GM18519 (cell line): ENCODE results near the gene LRFN4.

ENCODE experiments used
- ATAC-seq: cut with Tn5 transposase; IDR thresholded peaks from one replicate; pipeline ENCODE4 v1.9.1; 2021; ENCODE audit warnings: mild to moderate bottlenecking, moderate library complexity; ENCODE audit not compliant: unreplicated experiment, low FRiP score

LRFN4 gene

DNA sequence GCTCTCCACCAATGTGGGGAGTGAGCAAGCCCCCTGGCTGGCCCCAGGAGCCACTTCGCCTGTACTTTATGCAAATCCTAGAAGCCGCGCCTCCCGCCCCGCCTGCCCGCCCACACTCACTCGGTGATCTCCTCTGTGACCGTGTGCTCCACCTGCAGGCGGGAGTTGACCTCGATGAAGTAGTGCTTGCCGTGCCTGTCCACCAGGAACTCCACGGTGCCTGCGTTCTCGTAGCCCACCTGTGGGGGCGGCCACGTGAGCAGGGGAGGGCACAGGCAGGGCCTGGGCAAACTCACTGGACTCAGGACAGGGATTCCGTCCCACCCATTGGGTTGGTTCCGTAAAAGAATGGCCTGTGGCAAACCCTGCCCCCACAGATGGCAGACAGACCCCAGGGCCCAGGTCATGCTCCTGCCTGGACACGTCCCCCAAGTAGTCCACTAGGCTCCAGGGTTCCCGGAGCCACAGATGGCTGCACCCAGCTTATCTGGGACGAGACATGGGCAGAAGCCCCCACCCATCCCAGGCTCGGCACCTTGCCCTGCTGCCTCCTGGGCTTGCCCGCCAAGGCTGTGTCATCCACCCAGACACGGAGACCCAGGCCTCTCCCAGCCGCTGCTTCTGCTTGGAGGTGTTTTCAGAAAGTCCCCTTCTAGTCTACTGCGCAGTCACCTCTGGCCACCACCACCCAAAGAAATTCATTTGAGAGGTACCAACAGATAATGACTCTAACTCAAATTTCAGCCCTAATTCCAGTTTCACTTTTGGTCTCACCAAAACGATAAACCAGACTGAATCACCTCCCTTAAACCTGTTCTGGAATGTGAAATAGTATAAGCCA, 12.1 kb downstream of the LRFN4 start:
- peak; percentile 56 for ATAC-seq

DNA sequence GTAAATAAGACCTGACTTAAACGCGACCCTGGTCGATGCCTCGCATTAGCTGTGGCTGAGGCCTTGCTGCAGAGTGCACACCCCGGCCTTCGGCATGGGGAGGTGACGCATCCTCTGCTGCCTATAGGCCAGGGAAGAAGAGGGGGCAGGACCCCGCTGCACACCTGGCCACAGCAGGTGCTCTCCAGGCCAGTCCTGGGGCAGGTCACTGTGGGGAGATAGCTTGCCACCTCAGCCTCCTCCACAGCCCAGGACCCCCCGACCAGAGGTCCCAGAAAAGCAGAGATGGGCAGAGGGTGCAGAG, 12.7 kb downstream of the LRFN4 start:
- no peak for ATAC-seq

- no peak for ATAC-seq
These were observed 13.3 kb downstream of the LRFN4 start for GRCh38 chr11:66870131-66870530.

- ATAC-seq: no peak
These were observed 14.0 kb downstream of the LRFN4 start for GRCh38 chr11:66870616-66871520.

DNA sequence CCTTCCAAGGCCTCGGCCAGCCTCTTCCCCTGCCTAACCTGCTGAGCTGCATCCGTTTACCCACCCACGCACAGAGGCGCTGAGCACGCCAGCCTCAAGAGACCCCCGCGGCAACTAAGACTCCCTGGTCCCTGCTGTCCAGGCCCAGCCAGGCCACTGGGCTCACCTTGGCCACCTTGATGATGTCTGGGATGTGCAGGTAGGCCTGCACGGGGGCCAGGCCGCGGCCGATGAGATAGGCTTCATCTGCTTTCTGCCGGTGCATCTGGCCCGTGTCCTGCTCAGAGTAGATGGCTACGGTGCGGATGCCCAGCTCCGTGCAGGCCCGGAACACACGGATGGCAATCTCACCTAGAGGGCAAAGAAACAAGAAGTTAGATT, 14.6 kb downstream of the LRFN4 start:
- ATAC-seq: no peak

GRCh38 chr11:66874232-66874631, 17.4 kb downstream of the LRFN4 start:
- ATAC-seq: no peak

GRCh38 chr11:66875378-66875777, 18.5 kb downstream of the LRFN4 start:
- ATAC-seq: no peak

- ATAC-seq: no peak
These were observed 20.9 kb downstream of the LRFN4 start for GRCh38 chr11:66877588-66878385.

GRCh38 chr11:66878474-66878873, 21.6 kb downstream of the LRFN4 start:
- no peak for ATAC-seq

- ATAC-seq: no peak
These were observed 22.1 kb downstream of the LRFN4 start for GRCh38 chr11:66879000-66879399.

DNA sequence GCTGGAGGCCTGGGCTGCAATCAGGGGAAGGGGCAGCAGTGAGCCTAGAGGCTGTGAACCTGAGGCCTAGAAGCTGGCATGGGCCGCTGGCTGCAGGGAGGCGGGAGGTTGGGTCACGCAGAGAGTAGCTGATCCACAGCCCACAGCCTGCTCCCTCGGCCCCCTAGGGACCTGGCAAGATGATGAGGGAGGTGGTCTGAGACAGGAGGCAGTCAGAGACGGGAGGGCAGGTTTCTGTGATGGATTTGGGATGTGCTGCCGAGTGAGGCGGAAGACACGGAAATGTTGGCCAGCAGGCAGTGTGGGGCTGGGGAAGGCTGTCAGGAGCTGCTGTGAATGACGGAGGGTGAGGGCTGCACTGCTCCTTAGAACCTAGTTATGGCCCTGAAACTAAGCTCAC, 22.7 kb downstream of the LRFN4 start:
- ATAC-seq: no peak

DNA sequence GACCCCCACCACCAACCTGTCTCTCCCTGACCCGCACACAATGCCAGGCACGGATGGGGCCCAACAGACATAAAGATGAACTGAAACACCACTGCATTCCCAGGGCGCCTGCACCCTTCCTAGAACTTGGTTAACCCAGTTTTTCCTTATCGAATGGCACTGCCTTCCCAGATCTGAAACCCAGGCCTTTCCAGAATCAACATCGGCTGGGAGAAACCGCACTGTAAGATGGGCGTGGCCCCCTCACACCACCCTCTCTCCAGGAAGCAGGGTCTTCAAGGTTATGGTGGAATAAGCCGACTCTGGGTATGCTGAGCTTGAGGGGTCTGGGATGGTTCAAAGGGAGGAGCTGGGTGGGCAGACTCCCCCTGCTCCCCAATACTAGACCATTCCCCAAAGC, 23.1 kb downstream of the LRFN4 start:
- no peak for ATAC-seq

DNA sequence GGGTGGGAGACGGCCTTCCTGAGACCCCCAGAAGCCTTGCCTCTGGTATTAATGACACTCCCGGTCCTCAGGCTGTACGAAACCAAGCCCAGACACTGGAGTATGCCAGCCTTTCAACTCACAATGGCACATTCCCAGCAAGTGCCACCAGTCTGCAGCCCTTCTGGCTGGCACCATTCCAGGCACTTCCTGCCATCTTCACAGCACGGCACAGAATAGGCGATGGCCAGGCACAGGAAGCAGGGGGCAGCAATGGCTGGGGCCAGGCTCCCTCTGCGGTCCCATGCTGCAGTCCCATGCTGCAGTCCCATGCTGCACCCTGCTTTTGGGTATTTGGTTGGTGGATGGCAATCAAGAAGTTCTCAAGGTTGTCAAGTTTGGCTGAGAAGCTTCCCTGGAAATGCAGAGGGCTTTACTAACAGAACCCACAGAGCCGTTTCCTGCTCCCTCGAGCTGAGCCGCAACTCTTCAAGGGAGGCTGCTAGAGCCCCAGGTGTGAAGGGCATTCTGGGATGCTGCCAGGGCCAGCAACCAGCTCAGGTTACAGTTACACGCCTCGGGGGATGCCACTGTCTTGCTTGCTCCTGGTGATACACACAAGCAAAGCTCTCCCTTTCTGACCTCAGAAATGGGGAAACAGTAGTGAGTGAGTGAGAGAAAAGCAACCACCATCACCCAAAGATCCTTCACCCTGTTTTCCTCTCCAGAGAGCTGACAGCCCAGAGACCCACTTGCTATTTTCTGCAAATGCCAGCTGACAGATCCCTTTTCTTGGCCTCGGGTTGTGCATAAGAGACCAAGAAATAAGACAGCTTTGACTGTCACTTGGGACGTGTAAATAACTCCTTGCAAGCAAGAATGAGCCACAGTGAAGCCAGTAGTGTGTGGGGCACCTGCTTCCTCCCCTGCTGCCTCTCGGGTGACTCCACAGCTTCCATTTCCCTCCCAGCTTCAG, 23.9 kb downstream of the LRFN4 start:
- ATAC-seq: no peak

DNA sequence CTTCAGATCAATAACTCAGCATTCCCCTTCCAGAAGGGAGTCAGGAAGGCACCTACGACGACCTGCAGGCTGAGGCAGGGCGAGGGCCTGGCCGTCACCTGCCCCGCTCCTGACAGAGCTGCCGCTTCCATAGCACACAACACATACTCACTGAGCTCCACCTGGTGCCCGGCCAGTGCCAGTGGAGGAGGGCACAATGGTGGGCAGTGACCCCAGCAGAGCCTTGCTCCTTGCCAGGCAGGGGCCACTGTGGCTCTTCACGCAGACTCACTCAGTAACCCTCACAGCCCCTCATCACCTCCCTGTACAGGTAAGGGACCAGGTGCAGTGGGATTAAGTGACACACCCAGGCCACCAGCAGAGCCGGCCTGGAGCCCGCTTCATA, 24.6 kb downstream of the LRFN4 start:
- ATAC-seq: no peak

- no peak for ATAC-seq
These were observed 25.1 kb downstream of the LRFN4 start for GRCh38 chr11:66881927-66882452.

- ATAC-seq: no peak
These were observed 25.7 kb downstream of the LRFN4 start for GRCh38 chr11:66882561-66883015.

DNA sequence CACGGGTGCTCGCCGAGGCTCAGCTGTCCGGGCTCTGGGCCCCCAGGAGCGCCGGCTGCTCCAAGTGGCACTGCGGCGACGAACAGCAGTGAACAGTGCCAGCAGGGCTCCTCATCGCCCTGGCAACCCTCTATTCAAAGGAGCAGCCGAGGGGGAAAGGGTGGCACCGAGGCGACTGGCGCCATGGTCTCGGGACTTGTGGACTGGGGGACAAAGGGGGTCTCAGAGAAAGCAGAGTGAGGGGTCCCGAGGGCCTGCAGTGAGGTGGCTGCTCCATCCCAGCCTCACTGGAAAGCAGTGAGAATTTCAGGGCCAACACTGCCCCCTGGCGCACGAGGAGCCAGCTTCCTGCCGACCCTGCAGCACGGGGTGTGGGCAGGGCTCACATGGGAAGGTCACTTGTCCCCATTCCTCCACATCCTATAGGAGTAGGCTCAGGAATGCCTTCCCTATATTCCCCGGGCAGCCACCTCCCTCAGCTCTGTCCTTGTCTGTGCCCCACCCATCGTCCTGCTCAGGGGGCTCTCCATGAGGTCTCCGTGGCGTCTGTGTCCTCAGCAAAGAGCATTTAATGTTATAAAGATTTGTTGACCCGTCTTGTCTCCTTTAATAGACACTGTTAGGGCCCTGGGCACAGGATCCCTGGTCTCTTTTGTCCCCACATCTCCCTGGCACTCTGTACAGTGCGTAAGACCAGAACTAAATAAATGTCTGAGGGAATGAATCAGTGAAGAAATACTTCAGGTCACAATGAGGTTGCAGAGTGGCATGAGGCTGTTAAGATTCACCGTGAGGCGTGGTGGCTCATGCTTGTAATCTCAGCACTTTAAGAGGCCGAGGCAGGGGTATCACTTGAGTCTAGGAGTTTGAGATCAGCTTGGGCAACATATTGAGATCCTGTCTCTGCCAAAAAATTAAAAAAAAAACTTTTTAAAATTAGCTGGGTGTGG, 26.4 kb downstream of the LRFN4 start:
- ATAC-seq: no peak

GRCh38 chr11:66884443-66884842, 27.6 kb downstream of the LRFN4 start:
- no peak for ATAC-seq
